ENCODE data around the gene SAPCD2. TPM values are rescaled to one million over a fixed set of nuclear protein-coding genes. Genes with fewer than 3 reads are reported as not detected.

Gene SAPCD2
- total RNA-seq, 1 experiment from 2014 or later = 29.8 TPM

GRCh38 chr9:137023157-137023556, 47.2 kb downstream of the SAPCD2 start:
- DNase-seq = no peak
- peaks cover 11% of the 10 kb centered on the region for H3K27me3 Mint-ChIP-seq (ENCODE audit: low read depth)
- H3K4ac ChIP-seq (ENCODE audit: low read depth, low read length) = no peak overlapping the region
- TF ChIP-seq, protein P1, sequence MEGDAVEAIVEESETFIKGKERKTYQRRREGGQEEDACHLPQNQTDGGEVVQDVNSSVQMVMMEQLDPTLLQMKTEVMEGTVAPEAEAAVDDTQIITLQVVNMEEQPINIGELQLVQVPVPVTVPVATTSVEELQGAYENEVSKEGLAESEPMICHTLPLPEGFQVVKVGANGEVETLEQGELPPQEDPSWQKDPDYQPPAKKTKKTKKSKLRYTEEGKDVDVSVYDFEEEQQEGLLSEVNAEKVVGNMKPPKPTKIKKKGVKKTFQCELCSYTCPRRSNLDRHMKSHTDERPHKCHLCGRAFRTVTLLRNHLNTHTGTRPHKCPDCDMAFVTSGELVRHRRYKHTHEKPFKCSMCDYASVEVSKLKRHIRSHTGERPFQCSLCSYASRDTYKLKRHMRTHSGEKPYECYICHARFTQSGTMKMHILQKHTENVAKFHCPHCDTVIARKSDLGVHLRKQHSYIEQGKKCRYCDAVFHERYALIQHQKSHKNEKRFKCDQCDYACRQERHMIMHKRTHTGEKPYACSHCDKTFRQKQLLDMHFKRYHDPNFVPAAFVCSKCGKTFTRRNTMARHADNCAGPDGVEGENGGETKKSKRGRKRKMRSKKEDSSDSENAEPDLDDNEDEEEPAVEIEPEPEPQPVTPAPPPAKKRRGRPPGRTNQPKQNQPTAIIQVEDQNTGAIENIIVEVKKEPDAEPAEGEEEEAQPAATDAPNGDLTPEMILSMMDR (conservative IDR thresholded peaks at IDR 0.05) = no peak
- H3K79me2 ChIP-seq (ENCODE audit: insufficient read depth, low read length) = no peaks in the 10 kb centered on the region
- WGBS (ENCODE audit: extremely low coverage, insufficient read length, low lambda C conversion rate) = no CpG with 5 or more reads among the region's 7 CpGs
- H3K27ac ChIP-seq (ENCODE audit: insufficient read length, low read depth, low read length) = no peak overlapping the region
- no peak overlapping the region for H4K91ac ChIP-seq (ENCODE audit: insufficient read length, low read depth, low read length)
- H3K14ac ChIP-seq (ENCODE audit: insufficient read depth, low read length) = no peak overlapping the region
- no peak overlapping the region for H2BK120ac ChIP-seq (ENCODE audit: low read depth, low read length, poor library complexity, severe bottlenecking)
- H3K23ac ChIP-seq (ENCODE audit: insufficient read length, low read depth, low read length) = no peak overlapping the region
- 0 out of 7 replicates have a peak, but pooled peaks cover 0 to under 1% (median 0%) of the 10 kb centered on the region in 3 experiments for H3K36me3 Mint-ChIP-seq (ENCODE audit: insufficient read depth in 1 of 3, low read depth in 3 of 3)
- no peaks in the 10 kb centered on the region for H3K79me1 ChIP-seq (ENCODE audit: insufficient read depth, low read depth, low read length, poor library complexity, severe bottlenecking)
- H3K4me1 ChIP-seq (ENCODE audit: insufficient read depth, low read length) = no peaks in the 10 kb centered on the region
- H2BK20ac ChIP-seq (ENCODE audit: low read depth, low read length, poor library complexity, severe bottlenecking) = no peak overlapping the region
- peaks cover 6% of the 10 kb centered on the region for H3K23me2 ChIP-seq (ENCODE audit: insufficient read length, low read depth, low read length, poor library complexity, severe bottlenecking)
- no peak overlapping the region for H2AK5ac ChIP-seq (ENCODE audit: insufficient read length, low read length)
- H3K56ac ChIP-seq (ENCODE audit: insufficient read length, low read depth, low read length) = no peak overlapping the region
- H4K5ac ChIP-seq (ENCODE audit: insufficient read length, low read depth, low read length) = no peak overlapping the region
- H4K8ac ChIP-seq (replicated peaks; ENCODE audit: insufficient read length, low read depth, low read length) = no peak overlapping the region
- H2AFZ ChIP-seq (ENCODE audit: low read length) = no peak overlapping the region
- H3K4me2 ChIP-seq (ENCODE audit: insufficient read depth, insufficient read length, low read length) = no peak overlapping the region
- H3T11ph ChIP-seq (ENCODE audit: low read length) = no peak overlapping the region
- no peak overlapping the region for H2BK12ac ChIP-seq (ENCODE audit: insufficient read length, low read depth, low read length)
- no peak overlapping the region for H3K18ac ChIP-seq (ENCODE audit: insufficient read length, low read depth, low read length)
- H3K27ac Mint-ChIP-seq = no peak overlapping the region
- H4K20me1 ChIP-seq (ENCODE audit: control insufficient read depth, insufficient read depth, insufficient read length) = no peaks in the 10 kb centered on the region
- peaks cover 2 to 13% of the 10 kb centered on the region in 2 experiments; a peak in 3 of 4 replicates for H3K4me1 Mint-ChIP-seq
- no peaks in the 10 kb centered on the region for H3K9me3 Mint-ChIP-seq
- H2BK15ac ChIP-seq (ENCODE audit: low read depth, low read length) = no peak overlapping the region
- no peak overlapping the region; a peak in 1 of 5 replicates for H3K4me3 Mint-ChIP-seq
- no peaks in the 10 kb centered on the region for H3K9me3 ChIP-seq (ENCODE audit: control insufficient read depth, low read depth, low read length)
- no peak overlapping the region for H3K9ac ChIP-seq (ENCODE audit: extremely low read depth, insufficient read length, low read length)
- H2BK5ac ChIP-seq (ENCODE audit: insufficient read length, low read length) = no peak overlapping the region
- no peaks in the 10 kb centered on the region for H3K27me3 ChIP-seq (ENCODE audit: insufficient read depth, low read length)

All from H9 (cell line).